Small intestine (tissue), 7 donors: ENCODE results near the gene LRIF1. TPM values are rescaled to one million over a fixed set of nuclear protein-coding genes. Genes with fewer than 3 reads are reported as not detected.

Experiments used
- DNase-seq, 2 donors: peaks; one replicate each; pipeline versions ENCODE4 v3.0.0 to v3.0.0-alpha.2; 2013
- FAIRE-seq: peaks from 2 replicates; lab custom pipeline; 2012; peaks lifted over from hg19 to GRCh38; lab: Jason Lieb, UNC
- H3K27ac ChIP-seq, 3 donors: one replicate each; pipeline ENCODE4 v1.5.1; 2013; ENCODE audit warnings: low read length in 2 of 3, mild to moderate bottlenecking in 2 of 3, control low read depth in 1 of 3, inconsistent platforms in 1 of 3, low read depth in 1 of 3, moderate library complexity in 1 of 3
- H3K27me3 ChIP-seq, 3 donors: one replicate each; pipeline ENCODE4 v1.6.1; 2013; ENCODE audit warnings: low read length in 3 of 3, inconsistent platforms in 1 of 3; ENCODE audit not compliant: control insufficient read depth in 3 of 3, insufficient read depth in 3 of 3
- H3K36me3 ChIP-seq, 3 donors: one replicate each; pipeline ENCODE4 v1.6.1; 2013; ENCODE audit warnings: low read length in 3 of 3, inconsistent platforms in 1 of 3, low read depth in 1 of 3, mild to moderate bottlenecking in 1 of 3, moderate library complexity in 1 of 3; ENCODE audit not compliant: control insufficient read depth in 3 of 3, insufficient read depth in 2 of 3
- H3K4me1 ChIP-seq, 3 donors: one replicate each; pipeline ENCODE4 v1.6.1; 2013; ENCODE audit warnings: low read length in 2 of 3, inconsistent platforms in 1 of 3, low read depth in 1 of 3, mild to moderate bottlenecking in 1 of 3, moderate library complexity in 1 of 3; ENCODE audit not compliant: control insufficient read depth in 3 of 3, insufficient read depth in 2 of 3
- H3K4me3 ChIP-seq, 3 donors: one replicate each; pipeline ENCODE4 v1.5.1; 2013; ENCODE audit warnings: low read length in 3 of 3, control low read depth in 1 of 3, inconsistent platforms in 1 of 3, low read depth in 1 of 3, mild to moderate bottlenecking in 1 of 3, moderate library complexity in 1 of 3
- H3K9me3 ChIP-seq, 2 donors: one replicate each; pipeline ENCODE4 v1.6.1; 2013; ENCODE audit warnings: low read depth in 1 of 2, low read length in 1 of 2; ENCODE audit not compliant: control insufficient read depth in 2 of 2, insufficient read depth in 1 of 2
- WGBS, 3 donors: extraction: QIAGEN DNeasy Blood & Tissue Kit; methylation state at CpG; one replicate each; pipeline ENCODE4 v1.1.7; 2013; 5-methylcytosine and 5-hydroxymethylcytosine counted together
- polyA plus RNA-seq, 4 donors: library from polyadenylated mRNA; stranded (reverse) in 3 of 4; unstranded in 1 of 4; fragments of 200-250 nt in 3 of 4; fragments of 120-200 nt in 1 of 4; gene quantifications; one replicate each; pipeline versions ENCODE4 v1.2.1 to v1.2.3, GENCODE V29; 2013
- donor health status: healthy with polysubstance abuse.
- donor health status: control.
- donor health status: control.
- donor health status: Bipolar disorder and iron deficiency.
- donor health status: healthy.

LRIF1 gene
- polyA plus RNA-seq, 4 donors, result 7.3 to 15.9 (median 9.1) TPM

- Histone ChIP-seq H3K27me3 (peaks cover 0 to 1% (median 0%) of the 10 kb centered on the region in 3 donors), H3K27ac (no peak overlapping the region), H3K9me3 (no peaks in the 10 kb centered on the region), H3K36me3 (no peaks in the 10 kb centered on the region), H3K4me3 (no peak overlapping the region), H3K4me1 (no peaks in the 10 kb centered on the region)
- DNase-seq, result no peak
- FAIRE-seq, result no peak
These were observed 22.7 kb upstream of the LRIF1 start for GRCh38 chr1:110986407-110986891.

DNA sequence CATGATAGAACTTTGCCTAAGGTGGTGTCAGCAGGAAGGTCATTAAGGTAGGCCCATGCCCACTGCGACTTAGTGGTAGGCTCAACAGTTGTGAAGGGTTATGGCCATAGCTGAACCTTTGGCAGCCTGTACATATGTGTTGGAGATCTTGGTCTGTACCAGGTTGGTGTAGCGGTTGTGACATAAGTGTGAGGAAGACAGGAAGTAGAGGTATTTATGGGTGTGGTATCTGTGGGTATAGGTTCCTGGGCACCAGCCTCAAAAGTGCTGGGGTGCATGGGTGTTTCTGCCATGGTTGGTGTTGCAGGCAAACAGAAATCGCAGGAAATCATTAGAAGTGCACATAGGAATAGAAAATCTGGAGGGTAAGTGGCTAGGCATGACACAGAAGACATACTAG is 18.6 kb upstream of the LRIF1 start:
- FAIRE-seq, result no peak
- Histone ChIP-seq H3K9me3 (peaks cover 0 to 3% of the 10 kb centered on the region in 2 donors), H3K36me3 (no peaks in the 10 kb centered on the region), H3K27ac (no peak overlapping the region), H3K4me1 (no peaks in the 10 kb centered on the region), H3K27me3 (peaks cover 0 to 2% (median 0%) of the 10 kb centered on the region in 3 donors), H3K4me3 (no peak overlapping the region)
- DNase-seq, result no peak
- 58 to 64% (median 62%) methylated on average over 3 of the region's 3 CpGs for WGBS, 3 donors

GRCh38 chr1:110979154-110979553 is 15.4 kb upstream of the LRIF1 start:
- Histone ChIP-seq H3K36me3 (no peaks in the 10 kb centered on the region), H3K27ac (no peak overlapping the region), H3K9me3 (peaks cover 0 to 3% of the 10 kb centered on the region in 2 donors), H3K4me3 (no peak overlapping the region), H3K4me1 (no peaks in the 10 kb centered on the region), H3K27me3 (peaks cover 0 to 5% (median 0%) of the 10 kb centered on the region in 3 donors)
- no peak for FAIRE-seq
- WGBS, 3 donors, result 78 to 93% (median 79%) methylated on average over 2 of the region's 2 CpGs
- DNase-seq, result no peak

DNA sequence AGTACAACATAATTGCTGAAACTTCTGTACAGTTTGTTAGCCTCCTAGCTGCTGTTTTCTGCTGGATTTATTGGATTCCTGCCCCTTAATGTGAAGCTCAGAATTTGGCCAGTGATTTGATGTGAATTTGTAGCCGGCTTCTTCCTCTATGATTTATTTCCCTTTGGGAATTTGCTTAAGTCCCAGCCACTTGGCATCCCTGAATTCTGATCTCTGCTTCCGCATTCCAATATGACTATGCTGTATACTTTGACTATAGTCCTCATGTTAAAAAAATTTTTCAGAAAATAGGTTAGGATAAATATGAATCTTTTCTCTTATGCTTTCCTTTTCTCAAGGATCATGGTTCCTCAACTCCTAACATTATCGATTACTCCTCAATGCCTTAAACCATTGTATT is 12.4 kb upstream of the LRIF1 start:
- no peak overlapping the region for H3K27ac ChIP-seq
- H3K4me3 ChIP-seq, result no peak overlapping the region
- no peak for DNase-seq
- no peak for FAIRE-seq
- H3K36me3 ChIP-seq, result no peaks in the 10 kb centered on the region
- no peaks in the 10 kb centered on the region for H3K4me1 ChIP-seq
- H3K9me3 ChIP-seq, result peaks cover 0 to 3% of the 10 kb centered on the region in 2 donors
- 91 to 94% (median 92%) methylated on average over 3 of the region's 3 CpGs for WGBS, 3 donors
- H3K27me3 ChIP-seq, result peaks cover 0 to 5% (median 0%) of the 10 kb centered on the region in 3 donors

- FAIRE-seq (peak; percentile 49), DNase-seq (no peak)
- WGBS, 3 donors, result 36 to 62% (median 45%) methylated on average over 1 of the region's 1 CpG
- peaks cover 0 to 5% (median 0%) of the 10 kb centered on the region in 3 donors for H3K27me3 ChIP-seq
- H3K4me1 ChIP-seq, result no peaks in the 10 kb centered on the region
- H3K9me3 ChIP-seq, result no peaks in the 10 kb centered on the region
- H3K36me3 ChIP-seq, result no peaks in the 10 kb centered on the region
- H3K4me3 ChIP-seq, result no peak overlapping the region
- H3K27ac ChIP-seq, result no peak overlapping the region
These were observed 11.5 kb upstream of the LRIF1 start for GRCh38 chr1:110975265-110975664.

GRCh38 chr1:110967256-110967655 is 3.5 kb upstream of the LRIF1 start:
- 50 to 73% (median 63%) methylated on average over 1 of the region's 1 CpG for WGBS, 3 donors
- Histone ChIP-seq H3K27ac (no peak overlapping the region), H3K36me3 (no peaks in the 10 kb centered on the region), H3K27me3 (peaks cover 0 to 6% (median 0%) of the 10 kb centered on the region in 3 donors), H3K4me3 (no peak overlapping the region), H3K9me3 (peaks cover 0 to 12% of the 10 kb centered on the region in 2 donors), H3K4me1 (no peaks in the 10 kb centered on the region)
- FAIRE-seq, result no peak
- no peak for DNase-seq

- DNase-seq (no peak), FAIRE-seq (no peak)
- Histone ChIP-seq H3K27me3 (peaks cover 0 to 2% (median 0%) of the 10 kb centered on the region in 3 donors), H3K36me3 (no peaks in the 10 kb centered on the region), H3K9me3 (peaks cover 0 to 21% of the 10 kb centered on the region in 2 donors), H3K4me1 (no peaks in the 10 kb centered on the region), H3K4me3 (peak overlapping the region in 2 of 3 donors; percentile 54 to 65), H3K27ac (peak overlapping the region; percentile 98 to 99 (median 98))
- 50 to 68% (median 60%) methylated on average over 6 of the region's 6 CpGs for WGBS, 3 donors
These were observed 757 bp upstream of the LRIF1 start for GRCh38 chr1:110964455-110964903.

DNA sequence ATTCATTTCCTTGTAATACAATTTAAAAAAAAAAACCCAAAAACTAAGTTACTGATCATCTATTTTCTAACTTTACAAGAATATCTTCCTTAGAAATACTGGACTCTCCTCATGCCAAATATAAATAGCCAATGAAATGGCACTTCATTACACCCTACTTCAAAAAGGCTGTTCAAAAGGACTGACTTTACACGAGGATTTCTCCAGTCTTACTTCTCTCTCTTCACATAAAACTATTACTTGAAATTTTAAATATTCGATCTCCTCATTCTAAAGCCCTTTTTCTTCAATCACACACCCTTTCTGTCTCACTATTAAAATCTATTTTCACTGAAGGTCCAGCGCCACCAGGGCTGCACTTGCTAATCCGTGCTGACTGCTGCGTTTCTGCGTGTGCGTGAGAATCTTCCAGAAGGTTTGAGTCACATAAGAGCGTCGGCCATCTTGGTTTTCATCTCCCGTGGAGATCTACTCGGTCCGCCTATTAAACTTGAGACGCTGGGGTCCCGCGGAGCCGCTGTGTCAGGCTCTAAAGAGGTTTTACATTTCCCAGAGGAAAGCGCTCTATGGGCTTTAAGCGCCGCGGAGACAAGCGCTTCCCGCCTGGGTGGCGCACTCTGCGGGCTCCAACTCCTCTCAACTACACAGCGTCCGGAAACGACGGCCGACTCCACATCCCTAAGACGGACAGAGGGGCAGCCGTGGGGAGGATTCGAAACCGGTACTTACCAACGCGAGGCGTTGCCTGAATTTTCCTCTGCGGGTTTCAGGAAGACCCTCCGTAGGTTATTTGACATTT is 631 bp downstream of the LRIF1 start:
- Histone ChIP-seq H3K9me3 (peaks cover 0 to 24% of the 10 kb centered on the region in 2 donors), H3K4me1 (no peaks in the 10 kb centered on the region), H3K36me3 (no peaks in the 10 kb centered on the region), H3K27ac (peak overlapping the region; percentile 98 to 99 (median 98)), H3K27me3 (peaks cover 0 to 2% (median 0%) of the 10 kb centered on the region in 3 donors), H3K4me3 (peak overlapping the region; percentile 62 to 78 (median 65))
- DNase-seq, result peak; percentile 60 to 81
- no peak for FAIRE-seq
- 5 to 8% (median 8%) methylated on average over 38 of the region's 38 CpGs for WGBS, 3 donors
